Measurements from ENCODE around the gene NEK6.

- TF ChIP-seq CTCF (IDR thresholded peaks at IDR 0.05) (no peak), POLR2A (IDR thresholded peaks at IDR 0.05) (no peak)
Measured at GRCh38 chr9:124394167-124394566, 136.4 kb downstream of the NEK6 start.
